Ovary (tissue), 3 donors: ENCODE results near the gene P2RY2.

ENCODE experiments used
- CTCF ChIP-seq, 3 donors: fragments of 450-650 bp in 2 of 3; fragments of 200-600 bp in 1 of 3; IDR thresholded peaks; one replicate each; pipeline versions ENCODE4 v1.5.1 to v1.8.0; 2016 to 2022; ENCODE audit warnings: antibody characterized with exemption in 3 of 3, mild to moderate bottlenecking in 1 of 3
- EP300 ChIP-seq: sonication (generic); formaldehyde crosslinking; IDR thresholded peaks from one replicate; pipeline ENCODE4 v1.6.1; 2017; ENCODE audit warnings: antibody characterized with exemption
- POLR2A ChIP-seq: fragments of 450-650 bp; IDR thresholded peaks from one replicate; pipeline ENCODE4 v1.6.1; 2017; ENCODE audit warnings: antibody characterized with exemption, mild to moderate bottlenecking, moderate library complexity
- donor health status: DM: no; HTN: no; CAD: no.

DNA sequence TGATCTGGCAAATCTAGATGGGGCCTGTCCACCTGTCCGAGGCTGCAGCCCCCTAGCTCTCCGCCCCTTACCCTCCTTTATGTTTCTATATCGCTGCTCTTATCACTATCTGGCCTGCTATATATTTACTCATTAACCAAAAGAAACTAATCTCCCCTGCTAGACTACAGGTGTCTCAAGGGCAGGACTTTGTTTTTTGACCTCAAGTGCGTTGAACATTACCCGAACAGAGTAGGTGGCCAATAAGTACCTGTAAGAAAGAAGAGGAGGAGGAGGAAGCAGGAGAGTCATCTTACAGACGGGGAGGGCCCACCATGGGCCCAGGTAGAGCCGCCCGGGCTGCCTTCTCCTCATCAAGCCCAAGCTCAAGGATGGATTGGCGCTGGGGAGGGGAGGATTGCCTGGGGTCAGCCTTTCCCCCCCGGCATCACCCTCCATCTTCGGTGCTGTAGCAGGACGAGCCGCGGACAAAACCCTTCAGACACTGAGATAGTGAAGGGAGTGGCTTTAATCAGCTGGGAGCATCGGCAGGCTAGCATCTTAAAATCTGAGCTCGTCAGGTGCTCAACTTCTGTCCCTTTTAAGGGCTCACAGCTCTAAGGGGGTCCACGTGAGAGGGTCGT lies 52.9 kb downstream of the P2RY2 start:
- TF ChIP-seq CTCF (IDR thresholded peaks at IDR 0.05) (no peak), EP300 (no peak), POLR2A (no peak)
